Astrocyte of the cerebellum (primary cell): ENCODE data around the gene PIK3CG.

Source experiments
- DNase-seq: peaks from one replicate; pipeline ENCODE4 v3.0.0-alpha.2; 2011; ENCODE audit warnings: low read depth
- H3K4me3 ChIP-seq: 2 replicates; pipeline ENCODE4 v1.5.1; 2011; ENCODE audit warnings: mild to moderate bottlenecking, low read depth, low read length, moderate library complexity
- in situ Hi-C: cut with HindIII; loops from 2 replicates; pipeline ENCODE4 v1.10.0; 2017; ENCODE audit warnings: low sequenced_read_pairs
- TF ChIP-seq, protein P1 (sequence below): IDR thresholded peaks from 2 replicates; pipeline ENCODE4 v1.5.1; 2012; ENCODE audit warnings: low read length, low read depth, moderate library complexity, mild to moderate bottlenecking; ENCODE audit errors: missing control alignments

PIK3CG gene

DNA sequence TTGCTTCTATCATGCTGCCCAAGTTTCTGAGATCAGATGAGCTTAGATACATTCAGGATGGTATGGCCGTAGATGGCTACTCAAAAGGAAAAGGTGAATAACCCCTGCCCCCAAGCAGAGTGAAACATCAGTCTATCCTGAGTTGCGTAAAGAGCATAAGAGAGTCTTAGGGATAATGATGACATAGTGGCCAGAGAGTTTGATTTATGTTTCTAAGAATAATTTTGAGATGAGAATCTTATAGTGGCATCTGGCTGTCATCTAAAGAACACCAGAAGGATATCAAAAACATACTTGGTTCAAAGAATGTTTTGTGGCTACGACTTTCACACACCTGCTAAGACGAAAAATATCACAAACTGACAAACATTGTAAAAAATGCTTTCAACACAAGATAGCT, 20.6 kb downstream of the PIK3CG start:
- DNase-seq, result no peak
- TF ChIP-seq, protein P1, sequence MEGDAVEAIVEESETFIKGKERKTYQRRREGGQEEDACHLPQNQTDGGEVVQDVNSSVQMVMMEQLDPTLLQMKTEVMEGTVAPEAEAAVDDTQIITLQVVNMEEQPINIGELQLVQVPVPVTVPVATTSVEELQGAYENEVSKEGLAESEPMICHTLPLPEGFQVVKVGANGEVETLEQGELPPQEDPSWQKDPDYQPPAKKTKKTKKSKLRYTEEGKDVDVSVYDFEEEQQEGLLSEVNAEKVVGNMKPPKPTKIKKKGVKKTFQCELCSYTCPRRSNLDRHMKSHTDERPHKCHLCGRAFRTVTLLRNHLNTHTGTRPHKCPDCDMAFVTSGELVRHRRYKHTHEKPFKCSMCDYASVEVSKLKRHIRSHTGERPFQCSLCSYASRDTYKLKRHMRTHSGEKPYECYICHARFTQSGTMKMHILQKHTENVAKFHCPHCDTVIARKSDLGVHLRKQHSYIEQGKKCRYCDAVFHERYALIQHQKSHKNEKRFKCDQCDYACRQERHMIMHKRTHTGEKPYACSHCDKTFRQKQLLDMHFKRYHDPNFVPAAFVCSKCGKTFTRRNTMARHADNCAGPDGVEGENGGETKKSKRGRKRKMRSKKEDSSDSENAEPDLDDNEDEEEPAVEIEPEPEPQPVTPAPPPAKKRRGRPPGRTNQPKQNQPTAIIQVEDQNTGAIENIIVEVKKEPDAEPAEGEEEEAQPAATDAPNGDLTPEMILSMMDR, result no peak
- in situ Hi-C loops, result no loop called here
- H3K4me3 ChIP-seq, result no peak overlapping the region

DNA sequence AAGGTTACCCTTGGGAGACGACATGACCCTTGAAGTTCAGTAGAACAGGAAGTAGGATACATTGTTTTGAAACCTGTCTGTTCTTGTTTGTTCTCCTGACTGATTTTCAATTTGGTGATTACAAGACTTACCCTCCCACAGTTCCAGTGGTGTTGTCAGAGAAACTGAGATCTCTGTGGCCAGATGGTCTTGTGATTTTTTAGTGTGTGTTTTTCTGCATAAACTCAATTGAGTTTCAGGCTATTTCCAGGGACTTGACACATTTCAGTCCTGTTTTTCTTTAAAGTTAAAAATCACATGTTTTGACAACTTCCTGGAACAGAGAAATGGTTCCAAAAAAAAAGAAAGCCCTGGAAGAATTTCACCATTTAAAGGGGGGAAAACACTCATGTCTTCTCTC, 22.3 kb downstream of the PIK3CG start:
- TF ChIP-seq, protein P1, result no peak
- no peak overlapping the region for H3K4me3 ChIP-seq
- in situ Hi-C loops, result no loop called here
- DNase-seq, result no peak

DNA sequence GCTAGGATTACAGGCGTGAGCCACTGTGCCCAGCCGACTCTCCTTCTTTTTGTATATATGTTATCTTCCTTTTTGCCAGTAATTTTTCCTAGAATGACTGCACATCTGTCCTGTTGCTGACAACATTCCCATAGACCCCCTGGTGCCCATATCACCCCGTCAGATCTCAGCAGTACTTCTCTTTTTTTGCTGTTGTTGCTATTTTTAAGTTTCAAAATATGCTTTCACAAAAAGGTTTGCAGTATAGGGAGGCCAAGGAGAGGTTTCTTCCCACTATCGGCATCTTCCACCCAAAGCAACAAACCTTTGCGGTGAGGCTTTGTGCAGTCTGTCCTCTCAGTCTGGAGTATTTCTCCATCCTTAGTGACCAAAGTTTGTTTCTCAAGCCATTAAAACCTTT, 23.1 kb downstream of the PIK3CG start:
- TF ChIP-seq, protein P1, result no peak
- in situ Hi-C loops, result no loop called here
- H3K4me3 ChIP-seq, result no peak overlapping the region
- DNase-seq, result no peak

DNA sequence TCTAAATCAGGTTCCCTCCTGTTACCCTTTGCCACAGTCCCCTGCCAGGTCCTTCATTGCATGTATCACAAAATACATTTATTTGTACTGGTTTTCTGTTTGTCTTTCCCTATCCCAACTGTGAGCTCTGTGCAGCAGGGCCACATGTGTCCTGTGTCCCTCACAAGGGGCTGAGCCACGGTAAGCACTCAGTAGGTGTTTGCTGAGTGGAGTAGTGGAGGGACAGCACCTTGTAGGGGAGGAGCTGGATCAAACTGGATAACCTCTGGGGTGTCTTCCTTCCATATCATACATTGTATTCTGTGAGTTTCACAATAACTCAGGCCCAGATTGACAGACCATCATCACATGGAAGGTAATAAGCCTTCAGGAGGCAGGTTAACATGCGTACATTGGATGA, 25.9 kb downstream of the PIK3CG start:
- in situ Hi-C loops, result no loop called here
- DNase-seq, result no peak
- TF ChIP-seq, protein P1, result no peak
- H3K4me3 ChIP-seq, result no peak overlapping the region

DNA sequence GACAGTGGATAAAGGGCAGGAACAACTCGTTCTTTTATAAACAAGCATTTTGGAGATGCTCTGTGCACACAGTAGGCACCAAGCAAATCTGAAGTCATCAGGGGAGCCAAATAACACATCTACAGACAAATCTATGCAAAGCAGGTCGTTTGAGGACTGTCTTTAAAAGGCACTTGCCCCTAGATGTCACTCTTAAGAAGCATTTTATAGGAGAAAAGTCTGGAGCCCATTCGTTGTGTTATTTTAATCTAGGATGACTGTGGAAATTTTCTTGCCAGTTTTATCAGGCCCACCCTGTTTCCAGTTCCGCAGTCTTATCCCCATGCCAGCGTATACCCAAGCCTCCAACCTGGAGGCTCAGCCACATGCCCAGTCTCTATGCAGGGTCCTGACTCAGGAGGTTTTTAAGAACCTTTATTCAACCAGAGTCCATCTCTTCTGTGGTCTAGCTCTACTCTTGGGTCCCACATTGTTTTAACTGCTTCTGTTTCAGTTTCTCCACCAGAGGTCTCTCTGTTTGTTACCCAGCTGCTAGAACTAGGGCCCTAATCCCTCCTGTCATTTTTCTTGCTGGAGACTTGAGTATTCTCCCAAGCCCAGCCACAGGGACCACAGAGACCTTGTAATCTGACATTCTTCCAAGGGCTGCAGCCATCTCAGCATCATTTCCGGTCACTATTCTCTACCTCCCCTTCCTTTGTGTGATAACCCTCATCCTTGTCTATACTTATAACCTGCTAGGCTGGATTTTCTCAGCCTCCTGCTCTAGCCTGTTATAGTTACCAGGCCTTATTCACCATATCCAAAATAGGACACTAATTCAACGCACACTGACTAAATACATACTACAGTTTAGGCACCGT, 26.7 kb downstream of the PIK3CG start:
- in situ Hi-C loops, result no loop called here
- TF ChIP-seq, protein P1, result no peak
- no peak overlapping the region for H3K4me3 ChIP-seq
- DNase-seq, result no peak

DNA sequence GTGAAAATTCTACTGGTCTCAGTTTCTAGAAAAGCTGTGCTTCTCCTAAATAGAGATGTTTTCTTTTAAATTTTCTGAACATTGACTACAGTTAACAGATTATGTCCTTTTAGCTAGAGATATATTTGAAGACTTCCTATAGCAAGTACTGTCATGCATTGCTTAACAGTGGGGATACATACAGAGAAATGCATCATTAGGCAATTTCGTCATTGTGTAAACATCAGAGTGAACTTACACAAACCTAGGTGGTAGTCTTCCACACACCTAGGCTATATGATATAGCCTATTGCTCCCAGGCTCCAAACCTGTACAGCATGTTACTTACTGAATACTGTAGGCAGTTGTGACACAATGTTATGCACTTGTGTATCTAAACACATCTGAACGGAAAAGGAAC, 28.5 kb downstream of the PIK3CG start:
- no peak for DNase-seq
- TF ChIP-seq, protein P1, result no peak
- in situ Hi-C loops, result no loop called here
- no peak overlapping the region for H3K4me3 ChIP-seq
